Measurements from ENCODE around the gene FLCN.

DNA sequence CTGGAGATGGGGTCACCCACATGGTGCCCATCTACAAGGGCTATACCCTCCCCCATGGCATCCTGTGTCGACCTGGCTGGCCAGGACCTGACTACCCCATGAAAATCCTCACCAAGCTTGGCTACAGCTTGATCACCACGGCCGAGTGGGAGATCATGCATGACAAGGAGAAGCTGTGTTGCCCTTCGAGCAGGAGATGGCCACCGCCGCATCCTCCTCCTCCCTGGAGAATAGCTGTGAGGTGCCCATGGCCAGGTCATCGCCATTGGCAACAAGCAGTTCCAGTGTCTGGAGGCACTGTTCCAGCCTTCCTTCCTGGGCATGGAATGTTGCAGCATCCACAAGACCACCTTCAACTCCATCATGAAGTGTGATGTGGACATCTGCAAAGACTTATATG is 5.3 kb upstream of the FLCN start:
- TF ChIP-seq, protein P1, sequence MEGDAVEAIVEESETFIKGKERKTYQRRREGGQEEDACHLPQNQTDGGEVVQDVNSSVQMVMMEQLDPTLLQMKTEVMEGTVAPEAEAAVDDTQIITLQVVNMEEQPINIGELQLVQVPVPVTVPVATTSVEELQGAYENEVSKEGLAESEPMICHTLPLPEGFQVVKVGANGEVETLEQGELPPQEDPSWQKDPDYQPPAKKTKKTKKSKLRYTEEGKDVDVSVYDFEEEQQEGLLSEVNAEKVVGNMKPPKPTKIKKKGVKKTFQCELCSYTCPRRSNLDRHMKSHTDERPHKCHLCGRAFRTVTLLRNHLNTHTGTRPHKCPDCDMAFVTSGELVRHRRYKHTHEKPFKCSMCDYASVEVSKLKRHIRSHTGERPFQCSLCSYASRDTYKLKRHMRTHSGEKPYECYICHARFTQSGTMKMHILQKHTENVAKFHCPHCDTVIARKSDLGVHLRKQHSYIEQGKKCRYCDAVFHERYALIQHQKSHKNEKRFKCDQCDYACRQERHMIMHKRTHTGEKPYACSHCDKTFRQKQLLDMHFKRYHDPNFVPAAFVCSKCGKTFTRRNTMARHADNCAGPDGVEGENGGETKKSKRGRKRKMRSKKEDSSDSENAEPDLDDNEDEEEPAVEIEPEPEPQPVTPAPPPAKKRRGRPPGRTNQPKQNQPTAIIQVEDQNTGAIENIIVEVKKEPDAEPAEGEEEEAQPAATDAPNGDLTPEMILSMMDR (optimal IDR thresholded peaks at IDR 0.05 in 1 of 3, IDR thresholded peaks at IDR 0.05 in 1 of 3, conservative IDR thresholded peaks at IDR 0.05 in 1 of 3; ENCODE audit: extremely low read depth in 1 of 3, insufficient read depth in 2 of 3, low read length in 3 of 3) = no peak
- no peak for TF ChIP-seq EZH2 (IDR thresholded peaks at IDR 0.05; ENCODE audit: low read length)

Data from keratinocyte (primary cell).